ENCODE data around the gene RCOR1.
"Not testable (repeated sequence)": the region's sequence is repeated elsewhere in the genome, so short reads cannot be mapped to it uniquely, and the experiment has no call there.

Gene RCOR1

DNA sequence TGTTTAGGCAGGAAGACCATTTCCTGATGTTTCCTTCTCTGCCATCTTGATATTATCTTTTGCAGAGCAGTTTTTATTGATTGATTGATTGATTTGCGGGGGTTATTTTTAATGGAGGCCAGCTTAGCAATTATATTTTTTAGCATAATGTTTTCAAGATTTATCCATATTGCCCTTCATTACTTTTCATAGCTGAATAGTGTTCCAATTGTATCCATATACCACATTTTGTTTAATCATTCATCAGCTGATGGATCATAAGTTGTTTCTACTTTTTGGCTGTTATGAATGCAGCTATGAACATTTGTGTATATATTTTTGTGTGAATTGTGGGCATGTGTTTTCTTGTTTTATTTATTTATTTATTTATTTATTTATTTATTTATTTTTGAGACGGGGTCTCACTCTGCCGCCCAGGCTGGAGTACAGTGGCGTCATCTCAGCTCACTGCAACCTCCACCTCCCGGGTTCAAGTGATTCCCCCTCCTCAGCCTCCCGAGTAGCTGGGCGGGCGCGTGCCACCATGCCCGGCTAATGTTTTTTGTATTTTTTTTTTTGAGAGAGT is 20.9 kb upstream of the RCOR1 start:
- DNase-seq: no peak

DNA sequence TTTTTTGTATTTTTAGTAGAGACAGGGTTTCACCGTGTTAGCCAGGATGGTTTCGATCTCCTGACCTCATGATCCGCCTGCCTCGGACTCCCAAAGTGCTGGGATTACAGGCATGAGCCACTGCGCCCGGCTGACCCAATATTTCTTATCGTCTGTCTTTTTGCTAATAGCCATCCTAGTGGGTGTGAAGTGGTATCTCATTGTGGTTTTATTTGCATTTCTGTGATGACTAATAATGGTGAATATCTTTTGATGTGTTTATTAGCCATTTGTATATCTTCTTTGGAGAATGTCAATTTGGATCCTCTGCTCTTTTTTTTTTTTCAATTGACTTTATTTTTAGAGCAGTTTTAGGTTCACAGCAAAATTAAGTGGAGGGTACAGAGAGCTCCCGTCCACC is 19.3 kb upstream of the RCOR1 start:
- DNase-seq: not testable (repeated sequence)

DNA sequence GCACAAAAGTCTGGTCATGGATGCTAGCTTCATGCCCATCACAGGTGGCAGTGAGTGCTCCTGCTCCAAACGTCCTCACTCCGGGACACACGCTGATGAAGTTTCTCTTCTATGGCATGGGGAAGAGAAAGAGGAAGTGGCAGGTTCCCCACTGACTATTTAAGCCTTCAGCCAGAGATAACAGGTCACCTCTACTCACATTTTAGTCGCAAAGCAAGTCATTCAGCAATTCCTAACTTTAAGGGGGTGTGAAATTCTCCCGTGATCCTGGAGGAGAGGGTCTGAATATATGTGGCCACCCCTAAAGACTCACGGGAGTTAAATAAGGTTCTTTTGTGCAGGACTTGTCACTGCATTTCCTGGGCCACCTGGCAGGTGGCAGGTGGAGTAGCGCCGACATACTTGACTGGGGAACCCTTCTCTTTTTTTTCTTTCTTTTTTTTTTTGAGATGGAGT is 18.8 kb upstream of the RCOR1 start:
- peak; percentile 56 for DNase-seq

DNA sequence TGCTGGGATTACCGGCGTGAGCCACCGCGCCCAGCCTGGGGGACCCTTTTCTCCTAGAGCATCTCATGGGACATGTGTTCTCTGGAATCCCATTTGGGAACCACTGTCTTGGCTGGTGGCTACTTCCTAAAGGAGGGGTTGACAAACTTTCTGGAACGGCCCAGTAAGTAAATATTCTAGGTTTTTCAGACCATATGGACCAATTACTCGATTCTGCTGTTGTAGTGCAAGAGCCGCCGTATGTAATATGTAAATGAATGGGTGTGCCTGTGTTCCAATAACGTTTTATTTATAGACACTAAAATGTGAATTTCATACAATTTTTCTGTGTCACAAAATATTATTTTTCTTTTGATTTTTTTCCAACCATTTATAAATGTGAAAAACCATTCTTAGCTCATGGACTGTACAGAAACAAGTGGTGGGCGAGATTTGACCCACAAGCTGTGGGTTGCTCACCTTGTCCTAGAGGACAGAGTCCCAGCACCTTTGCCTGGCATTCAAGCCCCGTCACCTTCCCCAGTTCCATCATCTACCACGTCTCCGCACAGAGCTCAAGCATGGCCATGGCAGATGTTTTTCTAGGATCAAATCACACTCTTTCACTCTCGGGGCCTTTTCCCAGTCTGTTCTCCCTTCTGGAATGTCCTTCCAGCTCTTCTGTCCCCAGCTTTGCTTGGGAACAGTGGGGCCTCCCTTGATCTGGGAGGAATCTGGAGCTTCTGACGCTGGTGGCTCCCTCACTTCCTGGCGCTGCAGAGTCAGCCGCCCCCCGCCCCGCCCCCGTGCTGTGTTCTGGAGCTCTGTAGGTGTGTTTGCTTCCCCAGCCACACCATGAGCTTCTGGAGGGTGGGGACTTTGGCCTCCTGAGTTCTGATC is 17.9 kb upstream of the RCOR1 start:
- no peak for DNase-seq

DNA sequence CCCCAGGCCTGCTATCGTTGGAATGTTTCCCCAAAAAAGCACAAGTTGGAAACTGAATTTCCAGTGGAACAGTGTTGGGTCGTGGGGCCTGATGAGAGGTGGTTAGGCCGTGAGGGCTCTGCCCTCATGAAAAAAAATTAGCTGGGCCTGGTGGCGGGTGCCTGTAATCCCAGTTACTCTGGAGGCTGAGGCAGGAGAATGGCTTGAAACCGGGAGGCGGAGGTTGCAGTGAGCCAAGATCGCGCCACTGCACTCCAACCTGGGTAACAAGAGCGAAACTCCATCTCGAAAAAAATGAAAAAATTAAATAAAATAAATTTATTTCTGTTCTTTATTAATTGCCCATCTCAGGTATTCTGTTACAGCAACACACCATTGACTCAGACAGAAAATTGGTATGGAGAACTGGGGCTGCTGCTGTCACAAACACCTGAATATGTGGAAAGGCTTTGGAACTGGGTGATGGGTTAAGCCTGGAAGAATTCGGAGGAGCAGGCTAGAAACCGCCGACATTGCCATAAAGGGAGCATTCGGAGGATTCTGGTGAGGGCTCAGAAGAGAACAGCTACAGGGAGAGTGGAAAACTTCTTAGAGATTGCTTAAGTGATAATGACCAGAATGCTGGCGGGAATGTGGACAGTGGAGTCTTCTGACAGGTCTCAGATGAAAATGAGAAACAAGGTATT is 17.1 kb upstream of the RCOR1 start:
- no peak for DNase-seq

DNA sequence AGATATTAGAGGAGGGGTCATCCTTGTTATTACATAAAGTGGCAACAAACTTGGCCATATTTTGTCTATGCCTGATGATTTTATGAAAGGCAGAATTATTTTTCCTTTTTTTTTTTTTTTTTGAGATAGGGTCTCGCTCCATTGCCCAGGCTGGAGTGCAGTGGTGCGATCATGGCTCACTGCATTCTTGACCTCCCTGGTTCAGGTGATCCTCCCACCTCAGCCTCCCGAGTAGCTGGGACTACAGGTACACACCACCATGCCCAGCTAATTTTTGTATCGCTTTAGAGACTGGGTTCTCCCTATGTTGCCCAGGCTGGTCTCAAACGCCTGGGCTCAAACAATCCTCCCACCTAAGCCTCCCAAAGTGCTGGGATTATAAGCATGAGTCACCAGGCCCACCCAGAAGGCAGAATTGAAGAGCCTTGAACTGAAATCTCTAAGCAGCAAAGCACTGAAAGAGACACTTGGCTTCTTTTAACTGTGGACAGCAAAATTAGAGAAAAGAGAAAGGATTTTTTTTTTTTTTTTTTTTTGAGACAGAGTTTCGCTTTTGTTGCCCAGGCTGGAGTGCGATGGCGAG is 16.5 kb upstream of the RCOR1 start:
- not testable (repeated sequence) for DNase-seq

DNA sequence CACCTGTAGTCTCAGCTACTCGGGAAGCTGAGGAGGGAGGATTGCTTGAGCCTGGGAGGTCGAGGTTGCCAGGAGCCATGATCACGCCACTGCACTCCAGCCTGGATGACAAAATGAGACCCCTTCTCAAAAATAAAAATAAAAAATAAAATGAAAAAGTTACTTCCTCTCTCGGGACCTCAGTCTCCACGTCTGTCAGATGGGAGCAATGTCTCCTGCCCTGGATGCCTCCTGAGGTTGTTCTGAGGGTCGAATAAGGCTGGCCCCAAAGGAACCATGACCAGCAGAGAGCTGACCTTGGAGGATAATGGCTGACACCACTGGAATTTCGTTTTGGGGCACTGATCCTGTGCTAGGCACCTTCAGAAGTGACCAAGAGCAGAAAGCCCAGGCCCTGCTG is 13.6 kb upstream of the RCOR1 start:
- no peak for DNase-seq

DNA sequence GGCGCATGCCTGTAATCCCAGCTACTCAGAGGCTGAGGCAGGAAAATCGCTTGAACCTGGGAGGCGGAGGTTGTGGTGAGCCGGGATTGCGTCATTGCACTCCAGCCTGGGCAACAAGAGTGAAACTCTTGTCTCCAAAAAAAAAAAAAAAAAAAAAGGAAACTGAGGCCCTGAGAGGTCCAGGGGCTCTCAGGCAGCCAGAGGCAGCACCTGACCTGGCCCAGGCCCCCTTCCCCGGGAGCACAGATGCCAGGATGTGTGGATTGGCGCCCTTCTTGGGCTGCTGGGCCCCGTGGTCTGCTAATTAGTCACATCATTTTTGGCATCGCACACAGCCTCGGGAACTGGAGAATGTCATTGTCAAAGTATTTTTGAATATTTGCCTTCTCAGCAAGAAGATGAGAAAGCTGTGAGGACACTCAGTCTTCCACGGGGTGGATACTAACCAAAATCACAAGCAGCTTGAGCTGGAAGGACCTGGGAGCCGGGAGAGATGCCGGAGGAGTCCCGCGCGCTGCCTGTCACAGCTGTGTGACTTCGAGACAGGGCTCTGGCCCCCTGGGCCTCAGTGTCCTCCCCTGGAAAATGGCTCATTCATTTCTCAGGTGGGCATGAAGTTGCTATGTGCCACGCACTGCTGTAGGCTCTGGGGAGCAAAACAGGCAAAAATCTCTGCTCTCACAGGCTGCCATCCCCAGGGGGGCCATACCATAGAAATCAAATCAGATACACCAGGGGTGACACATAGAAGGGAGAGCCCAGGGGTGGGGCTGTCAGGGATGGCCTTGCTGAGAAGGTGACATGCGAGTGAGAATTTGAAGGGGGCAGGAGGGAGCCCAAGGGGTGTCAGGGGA is 12.5 kb upstream of the RCOR1 start:
- no peak for DNase-seq

DNA sequence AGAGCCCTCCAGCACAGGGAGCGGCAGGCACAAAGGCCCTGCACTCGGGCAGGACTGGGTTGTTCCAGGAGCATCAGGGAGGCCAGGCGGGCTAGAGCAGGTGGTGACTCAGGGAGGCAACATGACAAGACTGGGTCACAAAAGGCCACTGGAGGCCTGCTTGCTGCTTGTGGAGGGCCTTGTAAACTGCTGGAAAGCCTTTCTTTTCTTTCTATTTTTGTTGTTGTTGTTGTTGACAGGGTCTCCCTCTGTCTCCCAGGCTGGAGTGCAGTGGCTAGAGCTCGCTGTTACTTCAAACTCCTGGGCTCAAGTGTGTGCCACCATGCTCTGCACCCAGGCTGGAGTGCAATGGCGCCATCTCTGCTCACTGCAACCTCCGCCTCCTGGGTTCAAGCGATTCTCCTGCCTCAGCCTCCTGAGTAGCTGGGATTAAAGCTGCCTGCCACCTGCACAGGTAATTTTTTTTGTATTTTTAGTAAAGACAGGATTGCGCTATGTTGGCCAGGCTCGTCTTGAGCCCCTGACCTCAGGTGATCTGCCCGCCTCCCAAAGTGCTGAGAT is 11.8 kb upstream of the RCOR1 start:
- no peak for DNase-seq

DNA sequence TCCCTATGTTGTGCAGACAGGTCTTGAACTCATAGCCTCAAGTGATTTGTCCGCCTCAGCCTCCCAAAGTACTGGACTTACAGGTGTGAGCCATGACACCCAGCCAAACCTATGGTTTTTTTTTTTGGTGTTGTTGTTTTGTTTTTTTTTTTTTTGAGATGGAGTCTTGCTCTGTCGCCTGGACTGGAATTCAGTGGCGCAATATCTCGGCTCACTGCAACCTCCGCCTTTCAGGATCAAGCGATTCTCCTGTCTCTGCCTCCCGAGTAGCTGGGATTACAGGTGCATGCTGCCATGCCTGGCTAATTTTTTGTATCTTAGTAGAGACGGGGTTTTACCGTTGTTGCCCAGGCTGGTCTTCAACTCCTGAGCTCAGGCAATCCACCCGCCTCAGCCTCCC is 11.3 kb upstream of the RCOR1 start:
- no peak for DNase-seq

DNA sequence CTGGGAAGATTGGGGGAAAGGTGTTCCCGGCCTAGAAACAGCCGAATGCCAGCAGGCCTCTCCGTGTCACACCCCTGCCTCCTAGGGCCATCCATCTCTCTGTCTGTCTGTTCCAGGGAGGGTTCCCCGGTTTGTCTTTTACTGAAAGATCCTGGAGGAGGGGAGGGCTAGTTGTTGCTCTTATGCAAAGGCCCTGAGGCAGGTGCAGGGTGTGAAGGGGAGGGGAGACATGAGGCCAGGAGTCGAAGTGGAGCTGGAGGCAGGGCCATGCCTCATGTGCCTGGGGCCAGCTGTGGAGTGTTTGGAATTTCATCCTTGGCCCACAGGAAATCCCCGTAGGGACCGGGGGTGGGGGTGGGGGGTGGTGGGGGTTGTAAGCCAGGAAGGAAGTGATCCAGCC is 8.7 kb upstream of the RCOR1 start:
- DNase-seq: no peak

DNA sequence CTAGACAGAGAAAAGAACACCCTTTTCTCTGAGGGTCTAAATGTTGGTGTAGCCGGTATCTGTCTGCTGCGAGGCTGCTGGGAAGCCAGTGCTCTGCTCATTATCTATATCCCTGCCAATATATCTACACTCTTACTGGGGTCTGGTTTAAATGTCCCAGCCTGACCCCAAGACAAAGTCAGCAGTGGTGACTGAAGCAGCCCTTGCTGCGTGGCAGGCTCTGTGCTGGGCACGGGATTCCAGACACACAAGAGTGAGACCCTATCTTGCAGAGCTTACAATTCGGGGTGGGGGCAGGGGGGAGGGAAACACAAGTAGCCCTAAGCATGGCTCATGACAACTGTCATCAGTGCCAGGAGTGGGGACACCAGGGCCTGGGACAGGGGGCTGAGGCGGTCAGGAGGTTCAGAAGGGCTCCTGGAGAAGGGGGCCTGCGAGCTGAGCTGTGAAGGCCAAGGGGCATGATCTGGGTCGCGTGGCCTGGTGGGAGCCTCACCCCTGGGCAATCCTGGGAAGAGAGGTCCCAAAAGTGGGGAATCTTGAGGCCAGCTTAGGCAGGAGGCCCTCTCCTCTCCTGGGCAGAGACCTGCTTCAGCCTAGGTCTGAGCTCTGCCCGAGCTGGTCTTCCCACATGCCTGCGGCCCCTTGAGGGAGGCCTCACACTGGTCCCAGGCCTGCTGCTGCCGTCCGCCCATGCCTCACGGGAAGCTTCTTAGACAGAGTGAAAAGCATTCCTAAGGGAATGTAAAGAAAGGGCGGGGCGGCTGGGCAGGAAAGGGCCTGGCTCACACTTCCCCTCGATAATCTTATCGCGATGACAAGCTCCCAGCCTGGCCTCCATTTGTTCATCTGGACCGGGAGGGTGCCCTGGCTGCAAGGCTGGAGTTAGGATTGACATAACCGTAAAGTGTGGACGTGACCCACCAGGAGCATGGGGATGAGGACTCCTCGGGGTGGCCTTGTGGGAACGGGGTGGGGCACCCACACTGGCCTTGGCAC is 7.3 kb upstream of the RCOR1 start:
- DNase-seq: no peak

DNA sequence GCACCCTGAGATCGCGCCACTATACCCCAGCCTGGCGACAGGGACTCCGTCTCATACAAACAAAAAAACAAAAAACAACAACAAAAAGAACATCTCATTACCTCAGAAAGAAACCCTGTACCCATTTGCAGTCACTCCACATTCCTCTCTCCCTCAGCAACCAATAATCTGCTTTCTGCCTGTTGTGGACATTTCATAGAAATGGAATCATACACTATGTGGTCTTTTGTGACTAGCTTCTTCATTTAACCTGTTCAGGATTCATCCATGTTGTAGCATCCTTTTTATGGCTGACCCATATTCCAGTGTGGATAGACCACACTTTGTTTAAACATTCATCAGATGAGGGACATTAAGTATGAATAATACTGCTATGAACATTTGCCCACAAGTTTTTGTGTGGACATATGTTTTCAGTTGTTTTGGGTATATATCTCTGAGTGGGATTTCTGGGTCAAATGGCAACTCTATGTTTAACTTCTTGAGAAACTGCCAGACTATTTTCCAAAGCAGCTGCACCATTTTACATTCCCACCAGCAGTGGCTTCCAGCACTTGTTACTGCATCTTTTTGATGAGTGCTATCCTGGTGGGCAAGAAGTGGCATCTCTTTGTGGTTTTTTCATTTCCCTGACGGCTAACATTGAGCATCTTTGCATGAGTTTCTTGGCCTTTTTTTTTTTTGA is 5.9 kb upstream of the RCOR1 start:
- no peak for DNase-seq

DNA sequence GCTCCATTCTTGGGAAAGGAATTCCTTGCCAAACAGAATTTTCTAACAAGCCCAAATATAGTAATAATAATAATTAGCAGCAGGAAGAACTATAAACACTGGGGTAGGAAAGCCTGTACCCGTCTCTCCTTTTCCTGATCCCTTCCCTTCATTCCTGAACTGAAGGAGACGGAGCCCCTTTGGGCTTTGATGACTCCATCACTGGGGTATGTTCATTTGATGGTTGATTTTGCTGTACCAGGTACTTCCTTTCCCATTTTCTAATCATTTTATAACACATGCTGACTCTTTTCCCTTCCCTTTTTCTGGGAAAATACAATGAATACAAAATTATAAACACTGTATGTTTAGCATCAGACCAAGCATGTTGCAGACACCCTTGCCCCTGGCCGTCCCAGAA is 3.6 kb upstream of the RCOR1 start:
- DNase-seq: no peak

DNA sequence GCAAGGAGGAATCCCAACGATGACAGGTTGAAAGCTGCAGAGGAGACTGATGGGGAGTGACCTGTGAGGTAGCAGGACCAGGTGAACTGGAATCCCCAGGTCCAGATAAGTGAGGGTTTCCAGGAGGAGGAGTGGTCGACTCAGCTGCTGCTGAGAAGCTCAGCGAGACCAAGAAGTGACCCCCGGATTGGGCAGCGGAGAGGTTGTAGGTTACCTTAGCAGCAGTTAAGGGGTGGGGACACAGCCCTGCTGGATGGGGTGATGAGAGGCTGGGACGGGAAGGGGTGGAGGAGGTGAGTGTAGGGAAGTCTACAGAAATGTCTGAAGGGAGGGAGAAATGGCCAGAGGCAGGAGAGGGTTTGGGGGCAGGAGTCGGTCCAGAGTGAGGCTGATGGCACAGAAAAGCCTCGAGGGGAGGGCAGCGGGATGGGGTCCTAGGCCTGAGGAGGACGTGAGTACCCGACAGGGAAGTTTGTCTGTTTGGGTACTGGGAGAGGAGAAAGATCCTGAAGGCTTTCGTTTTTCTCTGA is 2.6 kb upstream of the RCOR1 start:
- DNase-seq: no peak

DNA sequence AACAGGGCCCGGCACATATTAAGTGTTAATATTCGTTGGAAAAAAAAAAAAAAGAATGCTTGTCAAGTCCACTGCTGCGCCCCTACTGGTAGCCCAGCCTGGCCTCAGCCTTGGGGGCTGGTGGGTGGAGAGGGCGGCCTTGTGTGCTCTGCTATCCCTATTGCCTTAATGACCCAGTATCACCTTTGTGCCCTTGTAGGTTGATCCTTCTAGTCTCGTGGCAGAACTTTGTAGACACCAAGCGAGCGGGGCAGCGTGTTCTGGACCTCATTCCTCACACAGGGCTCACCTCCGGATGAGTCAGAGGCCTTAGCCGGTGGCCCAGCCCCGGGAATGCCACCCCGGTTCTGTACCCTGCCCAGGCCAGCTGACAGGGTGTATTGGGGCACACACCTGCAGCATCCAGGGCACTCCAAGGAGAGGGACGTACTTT is 1.8 kb upstream of the RCOR1 start:
- peak; percentile 36 for DNase-seq

DNA sequence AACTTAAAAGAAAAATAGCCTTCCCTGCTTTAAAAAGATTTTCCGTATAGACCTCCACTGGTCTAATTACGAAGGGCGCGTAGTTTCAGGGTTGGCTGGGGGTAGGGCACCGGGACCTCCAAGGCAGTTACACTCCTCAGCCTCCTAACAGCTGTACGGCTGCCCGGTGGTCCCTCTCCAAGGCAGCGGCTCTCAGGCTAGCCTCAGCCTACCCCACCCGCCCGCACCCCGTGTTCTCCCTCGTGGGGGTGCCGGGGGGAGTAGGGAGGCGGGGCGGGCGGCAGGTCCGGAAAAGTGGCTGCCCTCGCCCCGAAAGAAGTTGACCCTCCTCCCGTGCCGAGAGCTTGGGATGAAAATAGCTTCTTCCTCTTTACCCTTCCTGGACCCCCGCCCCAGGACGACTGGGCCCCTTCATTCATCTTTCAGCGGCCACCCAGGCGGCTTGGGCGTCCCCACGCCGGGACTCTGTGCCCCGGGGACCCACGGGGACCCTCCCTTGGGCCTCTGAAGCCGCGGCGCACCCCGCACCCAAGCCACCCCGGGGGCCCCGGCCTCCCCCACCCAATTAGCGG is 991 bp upstream of the RCOR1 start:
- peak; percentile 19 for DNase-seq

DNA sequence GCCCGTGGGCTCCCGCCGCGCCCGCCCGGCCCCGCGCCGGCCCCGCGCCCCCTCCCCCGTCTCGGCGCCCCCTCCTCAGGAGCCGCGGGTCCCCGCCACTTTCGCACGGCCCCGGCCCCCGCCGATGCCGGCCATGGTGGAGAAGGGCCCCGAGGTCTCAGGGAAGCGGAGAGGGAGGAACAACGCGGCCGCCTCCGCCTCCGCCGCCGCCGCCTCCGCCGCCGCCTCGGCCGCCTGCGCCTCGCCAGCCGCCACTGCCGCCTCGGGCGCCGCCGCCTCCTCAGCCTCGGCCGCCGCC is 263 bp downstream of the RCOR1 start:
- no peak for DNase-seq

DNA sequence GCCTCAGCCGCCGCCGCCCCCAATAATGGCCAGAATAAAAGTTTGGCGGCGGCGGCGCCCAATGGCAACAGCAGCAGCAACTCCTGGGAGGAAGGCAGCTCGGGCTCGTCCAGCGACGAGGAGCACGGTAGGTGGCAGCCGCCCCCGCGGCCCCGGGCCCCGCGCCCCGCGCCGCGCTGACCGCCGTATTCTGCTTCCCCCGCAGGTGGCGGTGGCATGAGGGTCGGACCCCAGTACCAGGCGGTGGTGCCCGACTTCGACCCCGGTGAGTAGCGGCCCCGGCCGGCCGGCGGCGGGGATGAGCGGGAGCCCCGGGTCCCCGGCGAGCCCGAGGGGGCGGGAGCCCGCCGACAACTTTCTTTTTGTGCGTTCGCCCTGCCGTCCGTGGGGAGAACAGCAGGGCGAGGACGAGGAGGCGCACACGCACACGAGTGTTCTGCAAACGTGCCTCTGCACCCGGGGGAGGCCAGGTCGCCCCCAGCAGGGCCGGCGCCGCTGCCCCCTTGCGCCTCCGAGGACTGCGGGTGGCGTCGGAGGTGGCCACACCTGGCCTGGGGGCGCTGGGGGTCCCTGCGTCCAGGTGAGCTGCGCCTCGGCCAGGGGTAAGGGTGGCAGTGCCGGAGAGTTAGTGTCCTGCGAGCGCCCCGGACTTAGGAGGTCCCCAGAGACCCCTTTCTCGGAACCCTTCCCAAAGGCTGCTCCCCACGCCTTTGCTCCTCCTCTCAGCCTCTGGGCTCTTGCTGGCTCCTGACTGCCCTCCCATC is 794 bp downstream of the RCOR1 start:
- peak; percentile 65 for DNase-seq
